PFSK-1 (cell line): ENCODE measurements around the gene RAB3C.

Experiments
- FOXP2 ChIP-seq: optimal IDR thresholded peaks from 2 replicates; pipeline ENCODE3; 2011; ENCODE audit warnings: borderline replicate concordance, control low read depth, inconsistent platforms; ENCODE audit not compliant: insufficient read depth; ENCODE audit errors: extremely low read length, extremely low read depth
- POLR2AphosphoS5 ChIP-seq: IDR thresholded peaks from 2 replicates; pipeline ENCODE4 v1.6.1; 2012; ENCODE audit warnings: low read depth, mild to moderate bottlenecking, control low read depth, low read length, moderate library complexity
- SIN3A ChIP-seq: IDR thresholded peaks from 2 replicates; pipeline ENCODE4 v1.6.1; 2012; ENCODE audit warnings: mild to moderate bottlenecking, low read length, moderate library complexity, borderline replicate concordance; ENCODE audit not compliant: insufficient read depth
- TAF1 ChIP-seq: IDR thresholded peaks from 2 replicates; pipeline ENCODE4 v1.6.1; 2012; ENCODE audit warnings: low read length, control low read depth, borderline replicate concordance; ENCODE audit not compliant: insufficient read depth
- TF ChIP-seq, protein P1 (sequence below), 2 experiments: IDR thresholded peaks; 2 replicates each; pipeline versions ENCODE4 v1.6.1 to v1.8.0; 2011 to 2012; ENCODE audit warnings: low read depth in 2 of 2, low read length in 2 of 2, control low read depth in 1 of 2, inconsistent platforms in 1 of 2, mild to moderate bottlenecking in 1 of 2, moderate library complexity in 1 of 2; ENCODE audit not compliant: insufficient read depth in 1 of 2

Gene RAB3C

DNA sequence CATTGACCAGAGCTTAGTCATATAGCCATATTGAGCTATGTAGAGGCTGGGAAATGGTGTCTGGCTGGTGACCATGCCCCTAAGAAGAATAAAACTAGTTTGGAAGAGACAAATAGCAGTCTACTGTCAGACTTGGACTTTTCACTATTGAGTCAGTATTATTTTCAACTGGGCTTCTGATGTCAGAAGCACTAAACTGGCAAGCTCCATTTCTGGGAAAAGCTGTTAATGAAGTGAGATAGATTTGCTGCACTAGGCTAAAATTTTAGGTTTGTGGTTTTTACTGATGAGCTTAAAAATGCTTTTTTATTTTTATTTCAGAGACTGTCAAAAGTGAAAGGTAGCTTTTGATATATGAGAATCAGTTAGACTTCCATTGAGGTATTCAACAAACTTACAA, 220.2 kb downstream of the RAB3C start:
- TF ChIP-seq, protein P1, sequence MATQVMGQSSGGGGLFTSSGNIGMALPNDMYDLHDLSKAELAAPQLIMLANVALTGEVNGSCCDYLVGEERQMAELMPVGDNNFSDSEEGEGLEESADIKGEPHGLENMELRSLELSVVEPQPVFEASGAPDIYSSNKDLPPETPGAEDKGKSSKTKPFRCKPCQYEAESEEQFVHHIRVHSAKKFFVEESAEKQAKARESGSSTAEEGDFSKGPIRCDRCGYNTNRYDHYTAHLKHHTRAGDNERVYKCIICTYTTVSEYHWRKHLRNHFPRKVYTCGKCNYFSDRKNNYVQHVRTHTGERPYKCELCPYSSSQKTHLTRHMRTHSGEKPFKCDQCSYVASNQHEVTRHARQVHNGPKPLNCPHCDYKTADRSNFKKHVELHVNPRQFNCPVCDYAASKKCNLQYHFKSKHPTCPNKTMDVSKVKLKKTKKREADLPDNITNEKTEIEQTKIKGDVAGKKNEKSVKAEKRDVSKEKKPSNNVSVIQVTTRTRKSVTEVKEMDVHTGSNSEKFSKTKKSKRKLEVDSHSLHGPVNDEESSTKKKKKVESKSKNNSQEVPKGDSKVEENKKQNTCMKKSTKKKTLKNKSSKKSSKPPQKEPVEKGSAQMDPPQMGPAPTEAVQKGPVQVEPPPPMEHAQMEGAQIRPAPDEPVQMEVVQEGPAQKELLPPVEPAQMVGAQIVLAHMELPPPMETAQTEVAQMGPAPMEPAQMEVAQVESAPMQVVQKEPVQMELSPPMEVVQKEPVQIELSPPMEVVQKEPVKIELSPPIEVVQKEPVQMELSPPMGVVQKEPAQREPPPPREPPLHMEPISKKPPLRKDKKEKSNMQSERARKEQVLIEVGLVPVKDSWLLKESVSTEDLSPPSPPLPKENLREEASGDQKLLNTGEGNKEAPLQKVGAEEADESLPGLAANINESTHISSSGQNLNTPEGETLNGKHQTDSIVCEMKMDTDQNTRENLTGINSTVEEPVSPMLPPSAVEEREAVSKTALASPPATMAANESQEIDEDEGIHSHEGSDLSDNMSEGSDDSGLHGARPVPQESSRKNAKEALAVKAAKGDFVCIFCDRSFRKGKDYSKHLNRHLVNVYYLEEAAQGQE (IDR thresholded peaks at IDR 0.05; ENCODE audit: insufficient read depth in 1 of 2, low read depth in 2 of 2, low read length in 2 of 2), result no peak
- TF ChIP-seq SIN3A, result no peak
- no peak for TF ChIP-seq TAF1
- no peak for TF ChIP-seq FOXP2
- TF ChIP-seq POLR2AphosphoS5, result no peak

DNA sequence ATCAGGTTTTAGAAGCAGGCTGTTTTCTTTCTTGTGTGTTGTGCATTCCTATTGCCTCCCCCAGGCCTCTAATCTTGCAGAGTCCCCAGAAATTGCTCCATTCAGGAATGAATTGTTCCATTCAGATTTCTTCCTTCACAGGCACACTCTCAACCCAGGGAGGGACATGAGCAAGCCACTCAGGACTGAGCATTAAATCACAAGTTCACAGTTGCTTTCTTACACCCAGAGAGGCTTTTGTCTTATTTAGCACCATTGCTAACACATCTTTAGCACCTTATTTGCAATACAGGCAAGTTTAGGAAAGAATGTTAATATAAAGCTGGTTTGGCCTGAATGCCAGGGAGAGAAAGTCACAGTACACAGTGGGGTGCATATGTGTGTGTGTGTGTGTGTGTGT, 221.4 kb downstream of the RAB3C start:
- no peak for TF ChIP-seq TAF1
- TF ChIP-seq, protein P1 (IDR thresholded peaks at IDR 0.05; ENCODE audit: insufficient read depth in 1 of 2, low read depth in 2 of 2, low read length in 2 of 2), result no peak

DNA sequence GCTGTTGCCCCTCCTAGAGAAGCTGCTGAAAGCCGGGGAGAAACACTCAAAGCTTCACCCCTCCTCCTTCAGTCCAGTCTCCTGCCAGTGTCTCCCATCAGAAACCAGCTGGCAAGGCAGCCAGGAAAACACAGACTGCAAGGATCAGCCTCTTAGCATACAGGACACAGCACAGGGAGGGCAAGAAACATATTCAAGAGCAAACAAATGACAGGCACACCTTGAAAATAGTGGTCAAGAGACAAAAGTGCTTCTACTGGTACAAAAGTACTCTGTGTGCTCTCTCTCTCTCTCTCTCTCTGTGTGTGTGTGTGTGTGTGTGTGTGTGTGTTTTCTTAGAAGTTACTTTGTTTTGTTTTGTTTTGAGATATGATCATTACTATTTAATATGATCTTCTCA, 227.2 kb downstream of the RAB3C start:
- no peak for TF ChIP-seq POLR2AphosphoS5
- no peak for TF ChIP-seq SIN3A
- TF ChIP-seq TAF1, result no peak
- TF ChIP-seq FOXP2, result no peak
- TF ChIP-seq, protein P1 (IDR thresholded peaks at IDR 0.05; ENCODE audit: insufficient read depth in 1 of 2, low read depth in 2 of 2, low read length in 2 of 2), result no peak

DNA sequence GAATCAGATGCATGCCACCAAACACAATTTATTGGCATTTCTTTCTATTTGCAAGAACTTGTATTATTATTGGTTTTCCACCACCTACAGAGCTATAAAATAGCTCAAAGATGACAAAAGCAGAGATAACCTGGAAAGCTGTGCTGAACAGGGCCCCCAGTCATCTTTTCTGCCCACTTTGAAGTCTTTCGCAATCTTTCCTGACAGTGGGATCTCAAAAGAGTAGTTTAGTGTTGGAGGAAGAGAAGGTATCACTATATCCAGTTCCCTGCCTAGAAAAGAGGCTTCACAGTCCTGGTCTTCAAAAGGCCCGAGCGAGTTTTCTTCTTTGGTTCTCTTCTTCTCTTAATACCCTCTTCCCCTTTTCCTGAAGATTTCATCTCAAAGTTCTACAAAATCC, 231.0 kb downstream of the RAB3C start:
- TF ChIP-seq, protein P1 (IDR thresholded peaks at IDR 0.05; ENCODE audit: insufficient read depth in 1 of 2, low read depth in 2 of 2, low read length in 2 of 2), result no peak
- TF ChIP-seq SIN3A (no peak), POLR2AphosphoS5 (no peak), TAF1 (no peak), FOXP2 (no peak)

DNA sequence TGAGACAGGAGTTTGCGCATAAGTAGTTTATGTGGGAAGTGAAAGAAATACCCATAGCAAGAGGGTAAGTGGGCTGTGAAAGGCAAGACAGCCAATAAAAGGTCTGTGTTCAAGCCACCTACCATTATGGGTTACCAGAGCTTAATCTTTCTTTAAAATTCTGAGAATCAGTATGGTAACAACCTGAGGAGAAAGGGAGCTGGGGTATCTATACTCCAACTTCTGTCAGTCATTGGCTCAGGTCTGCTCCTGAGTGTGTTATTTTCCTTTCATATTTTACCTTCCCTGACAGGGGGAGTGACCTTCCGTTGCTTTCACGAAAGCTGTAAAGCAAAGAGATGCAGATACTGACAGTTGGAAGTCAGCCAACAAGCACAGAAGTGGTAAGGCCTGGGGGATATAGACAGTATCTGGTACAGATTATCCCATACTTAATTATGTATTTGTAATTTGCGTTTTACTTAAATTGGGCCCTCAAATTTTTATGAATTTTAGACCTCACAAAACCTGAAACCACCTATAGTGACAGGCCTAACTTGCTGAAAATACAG, 233.4 kb downstream of the RAB3C start:
- no peak for TF ChIP-seq TAF1
- TF ChIP-seq, protein P1 (IDR thresholded peaks at IDR 0.05; ENCODE audit: insufficient read depth in 1 of 2, low read depth in 2 of 2, low read length in 2 of 2), result no peak
- TF ChIP-seq POLR2AphosphoS5, result no peak
- no peak for TF ChIP-seq FOXP2
- TF ChIP-seq SIN3A, result no peak
